ENCODE data around the gene LIF. TPM values are rescaled to one million over a fixed set of nuclear protein-coding genes. Genes with fewer than 3 reads are reported as not detected.

Gene LIF
- polyA plus RNA-seq, 4 donors: 3.0 to 27.9 (median 6.0) TPM

Other genes with a start within 250 kb of the LIF start
- not detected for gene HORMAD2, start 166.3 kb downstream of the LIF start, polyA plus RNA-seq
- gene OSM, start 20.1 kb upstream of the LIF start, polyA plus RNA-seq: under 1 TPM in 2 of 4 donors, not detected in 2; 0.21 to 0.55 TPM
- 1 to 10 TPM; 2.0 to 8.3 (median 4.6) TPM for gene CASTOR1, start 42.7 kb upstream of the LIF start, polyA plus RNA-seq
- 10 to 100 TPM in 3 of 4 donors, 1 to 10 TPM in 1; 8.5 to 16.3 (median 14.4) TPM for gene TBC1D10A, start 80.2 kb upstream of the LIF start, polyA plus RNA-seq
- gene SF3A1, start 110.1 kb upstream of the LIF start, polyA plus RNA-seq: 10 to 100 TPM; 17.6 to 94.1 (median 27.2) TPM
- gene CCDC157, start 110.2 kb upstream of the LIF start, polyA plus RNA-seq: 1 to 10 TPM; 1.5 to 5.9 (median 2.3) TPM
- gene RNF215, start 140.7 kb upstream of the LIF start, polyA plus RNA-seq: 10 to 100 TPM in 2 of 4 donors, 1 to 10 TPM in 2; 3.8 to 12.1 (median 10.3) TPM
- gene SEC14L2, start 150.3 kb upstream of the LIF start, polyA plus RNA-seq: 10 to 100 TPM; 19.7 to 57.0 (median 36.8) TPM
- gene MTFP1, start 179.0 kb upstream of the LIF start, polyA plus RNA-seq: 10 to 100 TPM in 3 of 4 donors, 1 to 10 TPM in 1; 10.0 to 36.7 (median 21.1) TPM
- not detected for gene SEC14L3, start 225.3 kb upstream of the LIF start, polyA plus RNA-seq

Data from small intestine (tissue), 4 donors.